BE2C (cell line): ENCODE measurements around the gene TRPC4.
"Not testable (repeated sequence)": the region's sequence is repeated elsewhere in the genome, so short reads cannot be mapped to it uniquely, and the experiment has no call there.

Experiments used
- DNase-seq: peaks from one replicate; pipeline ENCODE4 v3.0.0-alpha.2; 2020
- H3K27me3 ChIP-seq: fragments of 250-450 bp; sonication (Bioruptor Pico); 2 replicates; pipeline ENCODE4 v1.5.1; 2020; ENCODE audit warnings: mild to moderate bottlenecking
- H3K36me3 ChIP-seq: fragments of 250-450 bp; sonication (Bioruptor Pico); 2 replicates; pipeline ENCODE4 v1.5.1; 2020; ENCODE audit warnings: mild to moderate bottlenecking
- H3K4me1 ChIP-seq: fragments of 250-450 bp; sonication (Bioruptor Pico); 2 replicates; pipeline ENCODE4 v1.5.1; 2020
- H3K4me3 ChIP-seq: 2 replicates; pipeline ENCODE4 v1.5.1; 2011; ENCODE audit warnings: low read depth, low read length
- H3K9me3 ChIP-seq: fragments of 250-450 bp; sonication (Bioruptor Pico); 2 replicates; pipeline ENCODE4 v1.5.1; 2020
- TF ChIP-seq, protein P1 (sequence below): IDR thresholded peaks from 2 replicates; pipeline ENCODE4 v1.5.1; 2012; ENCODE audit warnings: mild to moderate bottlenecking, low read depth, low read length

Gene TRPC4

DNA sequence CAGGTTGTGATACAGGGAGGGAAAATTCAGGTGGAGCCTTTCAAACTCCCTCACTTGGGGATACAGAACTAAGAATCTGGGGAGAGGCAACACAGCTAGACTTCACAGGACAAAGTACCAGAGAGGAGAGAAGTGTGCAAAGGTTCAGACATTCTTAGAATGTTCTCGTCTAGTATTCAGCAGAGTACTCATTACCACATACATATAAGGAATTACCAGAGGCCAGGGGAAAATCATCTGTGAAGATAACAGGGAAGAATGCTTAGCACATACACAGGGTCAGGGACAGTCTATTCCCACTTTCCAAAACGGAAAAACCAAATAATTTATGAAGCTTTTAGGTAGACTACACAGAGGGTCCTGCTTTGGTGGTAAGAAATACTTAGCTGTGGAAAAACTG, 58.1 kb downstream of the TRPC4 start:
- Histone ChIP-seq H3K27me3 (no peaks in the 10 kb centered on the region), H3K36me3 (no peaks in the 10 kb centered on the region), H3K4me3 (no peak overlapping the region), H3K9me3 (no peaks in the 10 kb centered on the region), H3K4me1 (no peaks in the 10 kb centered on the region)
- DNase-seq, result no peak
- TF ChIP-seq, protein P1, sequence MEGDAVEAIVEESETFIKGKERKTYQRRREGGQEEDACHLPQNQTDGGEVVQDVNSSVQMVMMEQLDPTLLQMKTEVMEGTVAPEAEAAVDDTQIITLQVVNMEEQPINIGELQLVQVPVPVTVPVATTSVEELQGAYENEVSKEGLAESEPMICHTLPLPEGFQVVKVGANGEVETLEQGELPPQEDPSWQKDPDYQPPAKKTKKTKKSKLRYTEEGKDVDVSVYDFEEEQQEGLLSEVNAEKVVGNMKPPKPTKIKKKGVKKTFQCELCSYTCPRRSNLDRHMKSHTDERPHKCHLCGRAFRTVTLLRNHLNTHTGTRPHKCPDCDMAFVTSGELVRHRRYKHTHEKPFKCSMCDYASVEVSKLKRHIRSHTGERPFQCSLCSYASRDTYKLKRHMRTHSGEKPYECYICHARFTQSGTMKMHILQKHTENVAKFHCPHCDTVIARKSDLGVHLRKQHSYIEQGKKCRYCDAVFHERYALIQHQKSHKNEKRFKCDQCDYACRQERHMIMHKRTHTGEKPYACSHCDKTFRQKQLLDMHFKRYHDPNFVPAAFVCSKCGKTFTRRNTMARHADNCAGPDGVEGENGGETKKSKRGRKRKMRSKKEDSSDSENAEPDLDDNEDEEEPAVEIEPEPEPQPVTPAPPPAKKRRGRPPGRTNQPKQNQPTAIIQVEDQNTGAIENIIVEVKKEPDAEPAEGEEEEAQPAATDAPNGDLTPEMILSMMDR, result no peak

DNA sequence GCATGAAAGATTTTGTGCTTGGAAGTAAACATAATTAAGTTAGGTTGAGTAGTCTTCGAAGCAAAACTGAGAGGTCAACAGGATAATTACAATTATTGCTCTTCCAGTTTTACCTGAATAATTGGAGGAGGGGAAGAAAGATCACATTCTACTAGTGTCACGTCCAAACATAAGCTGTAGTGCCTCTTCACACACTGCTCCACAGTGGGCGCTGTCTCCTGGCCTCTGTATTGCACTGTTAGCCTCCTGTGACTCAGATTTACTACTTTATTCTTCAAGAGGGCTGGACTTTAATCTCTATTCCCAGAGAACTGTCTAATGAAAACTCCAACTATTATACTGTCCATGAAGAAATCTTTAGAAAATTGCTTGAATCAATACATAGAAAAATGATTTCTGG, 62.9 kb downstream of the TRPC4 start:
- no peaks in the 10 kb centered on the region for H3K36me3 ChIP-seq
- no peaks in the 10 kb centered on the region for H3K4me1 ChIP-seq
- DNase-seq, result no peak
- H3K27me3 ChIP-seq, result no peaks in the 10 kb centered on the region
- TF ChIP-seq, protein P1, result no peak
- no peak overlapping the region for H3K4me3 ChIP-seq
- H3K9me3 ChIP-seq, result no peaks in the 10 kb centered on the region

DNA sequence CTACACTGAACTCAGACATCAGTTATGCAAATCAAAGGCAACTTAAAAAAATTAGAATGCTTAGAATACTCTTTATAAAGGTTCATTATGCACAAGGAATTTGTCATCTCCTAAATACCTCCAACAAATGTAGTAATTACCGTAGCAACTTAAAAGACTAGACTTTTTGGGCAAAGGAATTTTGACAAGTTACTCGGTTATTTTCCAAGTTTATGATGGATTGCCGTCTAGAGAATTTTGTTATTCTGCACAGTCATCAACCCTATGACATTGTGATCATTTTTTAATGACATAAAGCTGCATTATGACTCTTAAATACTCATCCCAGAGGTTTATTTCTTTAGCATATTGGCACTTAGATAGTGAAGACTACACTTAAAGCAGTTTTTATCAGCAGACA, 71.9 kb downstream of the TRPC4 start:
- no peaks in the 10 kb centered on the region for H3K36me3 ChIP-seq
- DNase-seq, result no peak
- no peak overlapping the region for H3K4me3 ChIP-seq
- TF ChIP-seq, protein P1, result no peak
- no peaks in the 10 kb centered on the region for H3K9me3 ChIP-seq
- no peaks in the 10 kb centered on the region for H3K27me3 ChIP-seq
- H3K4me1 ChIP-seq, result no peaks in the 10 kb centered on the region

DNA sequence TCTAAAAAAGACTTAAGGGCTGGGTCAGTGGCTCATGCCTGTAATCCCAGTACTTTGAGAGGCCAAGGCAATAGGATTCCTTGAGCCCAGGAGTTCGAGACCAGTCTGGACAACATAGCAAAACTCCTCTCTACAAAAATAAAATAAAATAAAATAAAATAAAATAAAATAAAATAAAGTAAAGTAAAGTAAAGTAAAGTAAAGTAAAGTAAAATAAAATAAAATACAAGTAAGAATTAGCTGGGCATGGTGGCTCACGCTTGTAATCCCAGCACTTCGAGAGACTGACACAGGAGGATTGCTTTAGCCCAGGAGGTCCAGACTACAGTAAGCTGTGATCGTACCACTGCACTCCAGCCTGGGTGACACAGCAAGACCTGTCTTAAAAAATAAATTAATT, 72.8 kb downstream of the TRPC4 start:
- not testable (repeated sequence) for H3K9me3 ChIP-seq, DNase-seq, H3K4me1 ChIP-seq, H3K36me3 ChIP-seq, H3K27me3 ChIP-seq, H3K4me3 ChIP-seq

DNA sequence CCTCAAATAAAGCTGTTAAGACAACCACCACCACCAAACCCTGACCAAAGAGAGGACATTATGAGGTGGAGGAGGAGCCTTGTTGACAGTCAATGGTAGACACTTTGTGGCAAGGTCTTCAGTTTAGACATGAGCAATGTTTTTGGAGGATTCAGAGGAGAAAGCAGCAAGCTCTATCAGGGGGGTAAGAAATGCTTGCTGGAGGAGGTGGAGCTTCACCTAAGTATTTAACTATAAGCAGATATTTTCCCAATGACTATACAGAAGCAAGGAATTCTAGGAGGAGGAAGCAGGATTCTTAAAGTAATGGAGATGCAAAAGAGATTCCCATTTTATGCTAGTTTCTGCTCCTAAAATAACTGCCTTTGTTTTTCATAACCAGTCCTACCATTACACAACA, 74.2 kb downstream of the TRPC4 start:
- no peak for DNase-seq
- H3K36me3 ChIP-seq, result no peaks in the 10 kb centered on the region
- no peaks in the 10 kb centered on the region for H3K9me3 ChIP-seq
- H3K27me3 ChIP-seq, result no peaks in the 10 kb centered on the region
- no peak overlapping the region for H3K4me3 ChIP-seq
- H3K4me1 ChIP-seq, result no peaks in the 10 kb centered on the region
- TF ChIP-seq, protein P1, result no peak

DNA sequence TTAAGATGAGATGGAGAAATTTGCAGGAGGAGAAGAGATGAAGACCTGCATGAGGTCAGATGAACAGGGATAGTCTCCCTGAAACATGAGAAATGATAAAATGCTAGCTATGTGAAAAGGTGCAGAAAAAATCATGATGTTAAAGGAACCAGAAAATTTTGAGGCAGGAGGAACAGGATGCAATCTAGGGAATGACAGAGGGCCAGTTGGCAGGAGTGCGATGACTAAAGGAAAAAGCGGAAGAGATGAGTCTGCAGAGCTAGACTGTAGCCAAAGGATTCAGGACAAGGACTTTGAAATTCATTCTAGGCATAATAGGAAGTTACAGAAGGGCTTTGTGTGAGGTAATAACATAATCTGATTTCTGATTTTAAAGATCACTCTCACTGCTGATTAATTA, 77.9 kb downstream of the TRPC4 start:
- H3K27me3 ChIP-seq, result no peaks in the 10 kb centered on the region
- H3K9me3 ChIP-seq, result no peaks in the 10 kb centered on the region
- H3K4me3 ChIP-seq, result no peak overlapping the region
- H3K36me3 ChIP-seq, result no peaks in the 10 kb centered on the region
- DNase-seq, result no peak
- no peaks in the 10 kb centered on the region for H3K4me1 ChIP-seq
- TF ChIP-seq, protein P1, result no peak

DNA sequence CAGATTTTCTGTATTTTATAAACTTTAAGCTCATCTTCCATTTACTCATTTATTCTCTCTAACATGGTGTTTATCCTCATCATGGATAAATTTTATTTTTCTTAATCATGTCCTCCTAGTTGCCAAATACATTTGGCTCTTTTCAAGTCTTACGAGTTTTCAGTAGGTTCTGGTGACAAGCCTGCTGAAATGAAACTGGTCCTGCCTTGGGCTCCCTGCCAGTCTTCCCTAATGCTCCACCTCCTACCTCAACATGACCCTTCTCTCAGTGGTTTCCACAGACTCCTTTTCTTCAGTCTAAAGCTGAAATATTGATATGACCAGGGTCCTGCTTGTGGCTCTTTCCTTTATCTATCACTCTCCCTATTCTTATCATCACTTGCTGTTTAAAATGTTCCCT, 81.2 kb downstream of the TRPC4 start:
- no peaks in the 10 kb centered on the region for H3K9me3 ChIP-seq
- no peaks in the 10 kb centered on the region for H3K4me1 ChIP-seq
- TF ChIP-seq, protein P1, result no peak
- no peak overlapping the region for H3K4me3 ChIP-seq
- H3K36me3 ChIP-seq, result no peaks in the 10 kb centered on the region
- no peaks in the 10 kb centered on the region for H3K27me3 ChIP-seq
- DNase-seq, result no peak
